ENCODE data around the gene GNGT1.

The GNGT1 gene

GRCh38 chr7:93943816-93944540 lies 37.6 kb downstream of the GNGT1 start:
- DNase-seq (ENCODE audit: low read depth): no peak
- no peak for TF ChIP-seq CTCF (IDR thresholded peaks at IDR 0.05; ENCODE audit: low read depth, low read length, missing control alignments)
- H3K4me3 ChIP-seq (ENCODE audit: low read depth, low read length): no peak overlapping the region

- no peak for DNase-seq (ENCODE audit: low read depth)
- no peak for TF ChIP-seq CTCF (IDR thresholded peaks at IDR 0.05; ENCODE audit: low read depth, low read length, missing control alignments)
- H3K4me3 ChIP-seq (ENCODE audit: low read depth, low read length): no peak overlapping the region
Measured at GRCh38 chr7:93944673-93945072, 38.3 kb downstream of the GNGT1 start.

- no peak for DNase-seq (ENCODE audit: low read depth)
- no peak for TF ChIP-seq CTCF (IDR thresholded peaks at IDR 0.05; ENCODE audit: low read depth, low read length, missing control alignments)
- H3K4me3 ChIP-seq (ENCODE audit: low read depth, low read length): no peak overlapping the region
Measured at GRCh38 chr7:93945083-93945482, 38.7 kb downstream of the GNGT1 start.

GRCh38 chr7:93945756-93946535 lies 39.6 kb downstream of the GNGT1 start:
- H3K4me3 ChIP-seq (ENCODE audit: low read depth, low read length): no peak overlapping the region
- DNase-seq (ENCODE audit: low read depth): no peak
- no peak for TF ChIP-seq CTCF (IDR thresholded peaks at IDR 0.05; ENCODE audit: low read depth, low read length, missing control alignments)

- no peak overlapping the region for H3K4me3 ChIP-seq (ENCODE audit: low read depth, low read length)
- no peak for DNase-seq (ENCODE audit: low read depth)
- no peak for TF ChIP-seq CTCF (IDR thresholded peaks at IDR 0.05; ENCODE audit: low read depth, low read length, missing control alignments)
Measured at GRCh38 chr7:93948106-93948505, 41.7 kb downstream of the GNGT1 start.

- TF ChIP-seq CTCF (IDR thresholded peaks at IDR 0.05; ENCODE audit: low read depth, low read length, missing control alignments): no peak
- DNase-seq (ENCODE audit: low read depth): no peak
- no peak overlapping the region for H3K4me3 ChIP-seq (ENCODE audit: low read depth, low read length)
Measured at GRCh38 chr7:93948873-93949272, 42.5 kb downstream of the GNGT1 start.
